NCI-H1694 treated with DMSO at 0.1 percent for 48 hours (cell line): Measurements from ENCODE around the gene ABHD18.

Experiments
- DNase-seq: peaks from one replicate; lab custom pipeline; 2025; lab: John Stamatoyannopoulos, UW

Gene ABHD18

DNA sequence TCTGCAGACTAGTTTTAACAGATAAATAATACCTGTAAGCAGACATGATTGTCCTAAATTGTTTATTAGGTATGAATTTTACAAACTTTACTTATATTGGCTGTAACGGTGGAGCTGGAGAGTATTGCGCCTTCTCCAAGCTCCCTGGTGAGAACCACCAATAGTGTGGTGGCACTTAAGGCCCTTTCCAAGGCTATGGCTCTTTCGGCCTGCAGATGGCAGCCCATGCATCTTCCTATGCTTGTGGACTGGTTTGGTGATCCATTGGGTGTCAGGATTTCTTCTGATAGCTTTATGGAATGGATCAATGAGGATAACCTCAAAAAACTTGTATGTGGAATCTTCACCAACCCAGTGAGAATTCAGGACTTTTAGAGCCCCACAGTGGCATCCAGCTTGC lies 103.7 kb downstream of the ABHD18 start:
- no peak for DNase-seq

DNA sequence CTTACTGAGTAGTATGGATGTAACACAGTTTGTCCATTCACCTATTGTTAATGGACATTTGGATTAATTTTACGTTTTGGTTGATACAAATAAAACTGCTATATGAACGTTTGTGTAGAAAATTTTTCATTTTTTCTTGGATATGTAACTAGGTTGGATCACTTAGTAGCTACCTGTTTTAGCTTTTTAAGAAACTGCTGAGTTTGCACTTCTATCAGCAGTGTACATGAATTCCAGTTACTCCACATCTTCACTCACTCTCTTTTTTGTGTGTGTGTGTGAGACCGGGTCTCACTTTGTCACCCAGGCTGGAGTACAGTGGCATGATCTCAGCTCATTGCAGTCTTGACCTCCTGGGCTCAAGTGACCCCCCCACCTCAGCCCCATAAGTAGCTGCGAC lies 111.3 kb downstream of the ABHD18 start:
- no peak for DNase-seq
